NCI-H82 (cell line): Measurements from ENCODE around the gene NDST1.

Experiments
- DNase-seq: peaks from one replicate; lab custom pipeline; 2025; lab: John Stamatoyannopoulos, UW

The NDST1 gene

GRCh38 chr5:150523472-150524350, 15.8 kb downstream of the NDST1 start:
- DNase-seq = peak; percentile 68

- no peak for DNase-seq
Measured at GRCh38 chr5:150525163-150525562, 17.2 kb downstream of the NDST1 start.

GRCh38 chr5:150525781-150526180, 17.9 kb downstream of the NDST1 start:
- DNase-seq = no peak

- DNase-seq = no peak
Measured at GRCh38 chr5:150527038-150527437, 19.1 kb downstream of the NDST1 start.

GRCh38 chr5:150527808-150528207, 19.9 kb downstream of the NDST1 start:
- no peak for DNase-seq

- no peak for DNase-seq
Measured at GRCh38 chr5:150528924-150529546, 21.1 kb downstream of the NDST1 start.

GRCh38 chr5:150529555-150529954, 21.6 kb downstream of the NDST1 start:
- peak; percentile 91 for DNase-seq

GRCh38 chr5:150530423-150530822, 22.5 kb downstream of the NDST1 start:
- no peak for DNase-seq

- DNase-seq = no peak
Measured at GRCh38 chr5:150530951-150531588, 23.1 kb downstream of the NDST1 start.

GRCh38 chr5:150531686-150532085, 23.8 kb downstream of the NDST1 start:
- DNase-seq = no peak

GRCh38 chr5:150532151-150532550, 24.2 kb downstream of the NDST1 start:
- DNase-seq = no peak

GRCh38 chr5:150532996-150533395, 25.1 kb downstream of the NDST1 start:
- no peak for DNase-seq

- no peak for DNase-seq
Measured at GRCh38 chr5:150534811-150535210, 26.9 kb downstream of the NDST1 start.

- DNase-seq = no peak
Measured at GRCh38 chr5:150535611-150536010, 27.7 kb downstream of the NDST1 start.

- no peak for DNase-seq
Measured at GRCh38 chr5:150538007-150538917, 30.3 kb downstream of the NDST1 start.

- DNase-seq = no peak
Measured at GRCh38 chr5:150539206-150539605, 31.3 kb downstream of the NDST1 start.

GRCh38 chr5:150540042-150540441, 32.1 kb downstream of the NDST1 start:
- no peak for DNase-seq

- no peak for DNase-seq
Measured at GRCh38 chr5:150540615-150541396, 32.9 kb downstream of the NDST1 start.

GRCh38 chr5:150541397-150541675, 33.4 kb downstream of the NDST1 start:
- DNase-seq = no peak

GRCh38 chr5:150541895-150542294, 34.0 kb downstream of the NDST1 start:
- DNase-seq = no peak

- no peak for DNase-seq
Measured at GRCh38 chr5:150542933-150543445, 35.1 kb downstream of the NDST1 start.
